DND-41 (cell line): ENCODE results near the gene PITPNM1.

Experiments
- CTCF ChIP-seq: IDR thresholded peaks from 2 replicates; pipeline ENCODE4 v1.5.1; 2012; ENCODE audit warnings: borderline replicate concordance, low read length, moderate library complexity, mild to moderate bottlenecking; ENCODE audit not compliant: poor library complexity, severe bottlenecking; ENCODE audit errors: extremely low read depth
- EZH2 ChIP-seq: IDR thresholded peaks from 3 replicates; pipeline ENCODE4 v1.6.1; 2012; ENCODE audit warnings: borderline replicate concordance, low read depth, mild to moderate bottlenecking, moderate library complexity, low read length, inconsistent platforms; ENCODE audit not compliant: severe bottlenecking

- no peak for TF ChIP-seq CTCF
- TF ChIP-seq EZH2, result no peak
Measured at GRCh38 chr11:67466962-67467771, 38.0 kb downstream of the PITPNM1 start.
